NCI-H748 treated with DMSO at 0.1 percent for 48 hours (cell line): ENCODE measurements around the gene KCNMA1.

Source experiments
- DNase-seq: peaks from one replicate; lab custom pipeline; 2025; lab: John Stamatoyannopoulos, UW

KCNMA1 gene

DNA sequence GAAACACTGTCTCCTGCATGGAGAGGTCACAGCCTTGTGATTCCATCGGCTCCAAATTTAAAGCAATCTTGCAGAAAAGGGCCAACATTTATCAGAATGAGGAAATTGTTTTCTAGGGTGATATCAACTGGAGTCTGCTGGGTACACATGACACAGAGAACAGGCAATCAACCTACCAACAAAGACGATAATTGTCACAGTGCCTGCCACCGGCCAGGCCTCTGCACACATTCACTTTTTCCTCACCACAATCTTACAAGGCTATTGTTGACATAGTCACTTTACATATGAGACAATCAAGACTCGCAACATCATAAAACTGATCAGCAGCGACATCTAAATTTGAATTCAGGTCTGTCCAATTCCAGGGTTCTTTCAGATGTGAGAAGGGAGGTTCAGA is 189.4 kb downstream of the KCNMA1 start:
- no peak for DNase-seq

- no peak for DNase-seq
Measured at GRCh38 chr10:77446700-77447099, 190.9 kb downstream of the KCNMA1 start.

DNA sequence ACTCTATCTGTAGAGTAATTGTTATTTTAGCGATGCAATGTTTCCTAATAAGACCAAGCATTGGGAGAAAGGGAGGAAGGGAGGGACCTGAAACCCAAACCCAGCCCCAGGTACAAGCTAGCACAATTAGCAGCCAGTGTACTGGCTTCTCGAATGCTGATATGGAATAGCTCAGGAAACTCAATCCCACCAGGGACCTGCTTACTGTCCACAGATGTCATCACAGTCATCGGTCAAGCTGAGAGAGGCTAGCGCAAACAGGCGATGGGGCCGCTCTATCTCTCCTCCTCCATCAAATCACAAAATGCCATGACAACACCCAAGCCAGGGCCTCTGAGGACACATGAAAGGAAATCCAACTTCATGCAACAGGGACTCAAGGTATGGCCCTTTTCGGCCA is 192.1 kb downstream of the KCNMA1 start:
- DNase-seq: no peak

GRCh38 chr10:77444041-77444440 is 193.6 kb downstream of the KCNMA1 start:
- no peak for DNase-seq

- DNase-seq: peak; percentile 60
Measured at GRCh38 chr10:77442699-77443189, 194.9 kb downstream of the KCNMA1 start.

- DNase-seq: no peak
Measured at GRCh38 chr10:77441353-77442166, 196.0 kb downstream of the KCNMA1 start.

GRCh38 chr10:77436257-77436975 is 201.2 kb downstream of the KCNMA1 start:
- DNase-seq: no peak

GRCh38 chr10:77433546-77433945 is 204.1 kb downstream of the KCNMA1 start:
- DNase-seq: no peak

DNA sequence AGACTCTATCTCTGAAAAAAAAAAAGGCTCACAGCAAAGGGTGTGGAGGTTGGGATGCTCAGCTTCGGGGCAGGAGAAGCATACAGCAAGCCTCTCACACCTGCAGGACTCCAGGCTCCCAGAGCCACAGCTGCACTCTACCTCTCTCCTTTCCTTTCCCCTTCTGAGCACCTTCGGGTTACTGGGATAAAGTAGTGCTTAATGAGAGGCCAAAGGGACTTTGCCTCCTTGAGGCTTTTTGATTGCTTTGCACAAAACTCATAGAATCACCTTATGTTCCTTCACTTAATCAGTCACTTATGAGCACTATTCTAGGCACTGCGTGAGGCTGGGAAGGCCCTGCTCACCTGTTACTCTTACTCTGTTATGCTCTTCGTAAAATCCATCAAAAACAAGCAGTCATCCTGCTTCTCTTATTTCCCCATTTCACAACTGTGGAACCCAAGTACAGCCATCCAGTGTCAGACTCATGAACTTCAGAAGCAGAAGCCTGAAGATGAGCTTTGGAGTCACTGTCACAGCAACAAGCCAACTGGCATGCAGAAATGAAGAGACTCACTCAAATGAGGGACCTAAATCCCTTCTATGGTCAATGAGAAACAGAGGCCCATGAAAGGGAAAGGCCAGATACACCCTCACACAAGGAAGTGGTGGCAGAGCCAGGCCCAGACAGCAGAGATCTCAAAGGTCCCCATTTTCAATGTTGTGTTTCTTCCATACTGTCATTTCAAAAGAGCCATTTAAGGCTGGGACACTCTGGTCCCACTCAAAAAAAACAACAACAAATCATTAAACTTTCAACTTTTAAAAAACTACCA is 205.4 kb downstream of the KCNMA1 start:
- DNase-seq: no peak

DNA sequence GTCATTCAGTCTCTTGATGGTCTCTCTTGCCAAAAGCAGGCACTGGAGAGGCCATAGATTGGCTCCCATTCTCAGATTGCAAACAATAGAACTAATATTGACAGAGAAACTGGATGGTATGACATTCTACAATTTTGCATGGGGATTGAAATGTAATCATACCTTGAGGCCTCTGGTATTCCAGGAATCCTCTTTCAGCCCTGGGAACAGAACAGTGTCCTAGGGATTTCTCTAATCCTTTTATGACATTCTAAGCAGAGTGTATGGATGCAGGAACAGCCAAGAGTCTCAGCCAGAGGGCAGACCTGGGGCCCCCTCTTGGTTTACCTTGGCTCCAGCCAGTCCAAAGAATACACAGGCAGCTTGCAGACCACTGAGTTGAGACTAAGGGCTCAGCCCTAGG is 206.4 kb downstream of the KCNMA1 start:
- DNase-seq: no peak

GRCh38 chr10:77430530-77430929 is 207.1 kb downstream of the KCNMA1 start:
- no peak for DNase-seq

DNA sequence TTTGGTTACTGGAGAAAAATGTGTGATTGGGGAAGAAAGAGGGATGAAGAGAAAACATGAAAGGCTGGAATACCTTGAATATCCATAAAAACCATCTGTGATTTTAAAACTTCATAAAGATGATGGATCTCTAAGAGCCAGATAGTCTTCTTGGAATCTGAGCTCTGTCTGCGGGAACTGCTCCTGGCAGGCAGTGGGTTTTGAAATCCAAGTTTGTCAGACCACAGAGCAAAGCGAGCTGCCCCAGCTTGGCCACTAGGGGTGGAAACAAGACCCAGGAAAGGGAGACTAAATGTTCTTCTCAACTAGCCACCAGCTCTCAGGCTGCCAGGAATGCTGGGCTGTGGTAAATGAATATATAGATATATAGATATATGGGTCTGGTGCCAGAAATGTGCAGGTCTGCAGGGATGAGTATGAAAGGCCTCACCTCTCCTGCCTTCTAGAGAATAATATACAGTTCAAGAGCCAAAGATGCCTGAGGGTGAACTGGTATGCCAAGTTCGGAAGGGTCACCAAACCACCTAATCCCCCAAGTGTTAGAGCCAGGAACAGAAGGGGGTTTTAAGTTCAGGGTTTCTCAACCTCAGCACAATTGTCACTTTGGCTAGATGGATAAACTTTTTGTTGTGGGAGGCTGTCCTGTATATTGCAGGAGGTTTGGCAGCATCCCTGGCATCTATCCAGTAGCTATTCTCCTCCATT is 208.8 kb downstream of the KCNMA1 start:
- DNase-seq: no peak

- no peak for DNase-seq
Measured at GRCh38 chr10:77424257-77424656, 213.4 kb downstream of the KCNMA1 start.

DNA sequence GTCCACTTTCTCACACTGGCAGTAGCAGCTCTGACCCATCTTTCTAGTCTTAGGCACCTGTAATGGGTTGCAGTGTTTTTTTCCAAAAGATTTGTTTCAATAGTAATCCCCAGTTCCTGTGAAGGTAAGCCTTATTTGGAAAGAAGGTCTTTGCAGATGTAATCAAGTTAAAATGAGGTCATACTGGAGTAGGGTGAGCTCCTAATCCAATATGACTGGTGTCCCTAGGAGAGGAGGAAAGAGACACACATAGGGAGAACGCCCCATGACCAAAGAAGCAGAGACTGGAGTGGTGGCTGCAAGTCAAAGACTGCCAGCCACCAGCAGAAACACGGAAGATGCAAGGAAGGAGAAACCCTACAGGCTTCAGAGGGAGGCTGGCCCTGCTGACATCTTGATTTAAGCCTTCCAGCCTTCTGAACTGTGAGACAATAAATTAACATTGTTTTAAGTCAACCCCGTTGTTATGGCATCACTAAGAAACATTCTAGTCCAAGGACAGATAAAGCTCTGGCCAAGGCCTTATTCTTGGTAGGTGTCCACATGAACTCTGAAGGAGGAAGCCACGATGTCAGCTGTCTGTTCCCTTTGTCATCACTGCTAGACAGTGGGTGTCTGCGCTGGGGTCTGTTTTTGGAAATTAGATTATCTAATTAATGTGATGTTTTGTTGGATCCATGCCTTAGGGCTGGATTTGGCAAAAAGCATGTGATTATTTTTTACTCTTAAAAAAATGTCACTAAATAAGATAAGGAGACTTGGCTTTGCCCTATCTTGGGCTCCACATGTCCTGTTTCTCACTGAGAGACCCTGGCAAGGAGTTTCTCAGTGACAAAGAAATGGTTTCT is 214.9 kb downstream of the KCNMA1 start:
- no peak for DNase-seq

DNA sequence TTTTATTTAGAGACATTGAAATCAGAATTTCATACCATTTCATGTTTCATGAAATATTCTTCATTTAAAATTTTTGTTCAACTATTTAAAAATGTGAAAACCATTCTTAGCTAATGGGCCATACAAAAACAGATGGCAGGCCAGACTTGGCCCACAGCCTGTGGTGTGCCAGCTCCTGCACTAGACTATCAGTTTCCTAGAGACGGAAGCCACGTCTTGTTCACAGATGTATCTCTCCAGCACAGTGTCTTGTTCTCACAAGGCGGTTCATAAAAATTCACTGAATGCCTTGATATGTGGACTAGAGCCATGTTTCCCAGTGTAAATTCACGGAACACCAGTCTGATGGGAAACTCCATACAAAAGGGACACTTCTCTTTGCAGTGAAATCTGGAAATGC is 216.0 kb downstream of the KCNMA1 start:
- DNase-seq: no peak

DNA sequence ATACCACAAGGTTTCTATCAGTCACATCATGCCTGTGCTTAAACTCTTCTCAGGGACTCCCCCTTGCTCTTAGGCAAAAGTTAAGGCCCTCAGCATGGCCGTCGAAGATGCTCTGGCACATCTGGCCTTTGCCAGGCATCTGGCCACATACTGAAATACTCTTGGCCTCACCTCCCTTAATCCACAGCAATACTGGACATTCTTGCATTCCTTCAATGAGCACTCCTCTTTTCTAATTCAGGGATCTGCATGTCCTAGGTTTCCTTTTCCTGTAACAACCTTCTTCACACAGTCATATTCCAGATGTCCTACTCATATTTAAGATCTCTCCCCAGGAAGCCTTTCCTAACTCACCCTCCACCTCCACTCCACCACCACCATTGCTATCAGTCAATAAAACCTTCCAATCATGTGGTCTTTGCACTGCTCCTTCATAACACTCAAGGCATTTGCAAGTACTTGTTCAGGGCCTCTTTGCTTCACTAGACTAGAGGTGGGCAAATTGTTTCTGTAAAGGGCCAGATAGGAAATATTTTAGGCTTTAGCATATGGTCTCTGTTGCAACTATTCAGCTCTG is 216.6 kb downstream of the KCNMA1 start:
- no peak for DNase-seq

DNA sequence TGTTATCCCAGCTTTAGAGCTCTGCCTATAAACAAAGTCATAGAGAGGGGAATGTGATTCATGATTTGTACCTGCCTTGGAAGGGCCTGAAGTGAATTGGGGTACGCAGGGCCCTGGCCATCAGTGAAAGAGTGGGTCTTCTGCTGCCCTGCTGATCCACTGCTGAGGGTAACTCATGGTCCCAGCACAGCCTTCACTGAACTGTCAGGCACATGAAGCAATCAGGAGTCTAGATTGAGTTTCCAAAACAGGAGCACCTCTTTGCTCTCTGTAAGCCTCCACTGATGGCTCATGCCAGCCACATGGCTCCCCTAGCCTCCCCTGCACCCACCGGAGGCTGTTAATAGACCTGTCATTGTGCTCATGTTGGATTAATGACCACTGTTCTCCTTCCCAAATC is 217.6 kb downstream of the KCNMA1 start:
- no peak for DNase-seq

DNA sequence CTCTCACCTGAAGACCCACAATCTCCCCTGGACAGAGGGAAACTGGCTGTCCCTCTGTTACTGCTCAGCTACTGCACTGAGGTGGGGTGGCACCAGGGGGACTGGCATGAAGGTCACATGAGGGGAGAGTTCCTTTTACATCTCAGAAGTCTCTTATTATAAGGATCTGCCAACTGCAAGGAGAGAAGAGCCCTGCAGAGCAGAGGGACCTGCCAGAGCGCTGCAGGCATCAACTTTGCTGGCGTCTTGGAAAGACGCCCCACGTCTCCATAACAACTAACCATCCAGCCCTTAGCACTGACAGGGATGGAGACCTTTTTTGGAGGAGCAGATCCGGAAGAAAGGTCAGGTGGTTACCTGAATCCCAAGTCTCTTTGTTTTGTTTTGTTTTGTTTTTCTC is 218.6 kb downstream of the KCNMA1 start:
- no peak for DNase-seq

DNA sequence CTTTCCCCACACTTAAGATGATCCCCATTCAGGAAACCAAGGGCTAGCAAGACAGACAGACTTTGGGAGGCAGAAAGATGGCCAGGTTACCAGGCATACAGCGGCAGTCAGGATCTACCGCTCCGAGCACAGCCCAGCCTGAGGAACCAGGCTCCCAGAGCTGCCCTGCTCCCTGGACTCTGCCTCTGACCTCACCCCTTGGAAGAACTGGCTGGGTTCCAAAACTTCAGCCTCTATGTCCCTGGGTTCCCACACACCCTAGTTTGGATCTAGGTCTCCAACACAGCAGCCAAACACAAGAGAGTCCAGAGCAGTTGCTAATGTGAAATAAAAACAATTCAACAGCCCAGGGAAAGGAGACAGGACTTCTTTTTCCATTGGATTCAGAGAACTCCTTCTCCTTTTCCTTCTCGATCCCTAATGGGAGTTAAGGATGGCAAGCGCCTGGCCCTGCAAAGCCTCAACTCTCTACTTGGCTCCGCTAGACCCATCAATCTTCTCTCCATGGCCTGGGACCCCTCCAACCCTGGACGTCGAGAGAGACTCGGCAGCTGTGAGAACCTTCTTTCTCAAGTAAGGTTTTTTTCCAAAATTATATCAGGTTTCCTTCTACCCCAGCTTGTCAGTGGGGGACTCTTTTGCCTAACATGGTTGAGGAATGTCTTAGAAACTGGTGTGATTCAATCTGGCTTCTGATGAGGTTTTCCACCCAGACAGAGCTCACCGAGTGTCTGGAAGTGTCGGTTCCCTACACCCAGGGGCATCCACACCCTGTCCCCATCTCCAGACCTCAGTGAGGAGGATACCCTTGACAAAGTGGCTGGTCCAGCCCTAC is 219.6 kb downstream of the KCNMA1 start:
- DNase-seq: no peak

DNA sequence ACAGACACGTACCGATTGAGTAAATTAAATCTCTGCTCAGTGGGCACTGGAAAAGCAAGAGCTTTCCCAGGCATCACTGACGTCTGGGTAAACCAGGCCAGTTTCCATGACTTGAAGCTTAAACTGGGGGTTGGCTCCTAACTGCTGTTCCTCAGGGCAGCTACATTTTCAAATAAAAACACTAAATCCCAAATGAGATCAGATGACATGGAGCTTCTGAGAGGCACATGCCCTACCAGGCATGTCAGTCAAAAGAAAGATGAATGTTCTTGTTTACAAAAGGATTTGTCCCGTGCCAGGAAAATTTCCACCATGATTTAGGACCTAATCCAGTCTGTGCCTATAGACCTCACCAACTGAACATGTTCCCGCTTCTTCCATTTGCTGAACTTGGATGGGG is 220.2 kb downstream of the KCNMA1 start:
- no peak for DNase-seq
